ENCODE measurements around the gene PIK3AP1. TPM values are rescaled to one million over a fixed set of nuclear protein-coding genes. Genes with fewer than 3 reads are reported as not detected.

PIK3AP1 gene
- total RNA-seq, 1 experiment from 2014 or later = 4.3 TPM

- TF ChIP-seq ZNF425 (CRISPR knock-in tag; conservative IDR thresholded peaks at IDR 0.05) = no peak
Measured at GRCh38 chr10:96708996-96709395, 11.3 kb downstream of the PIK3AP1 start (continued).

GRCh38 chr10:96708456-96708855, 11.9 kb downstream of the PIK3AP1 start:
- Mint-ChIP-seq H3K27ac (no peak overlapping the region), H3K4me1 (no peaks in the 10 kb centered on the region), H3K27me3 (ENCODE audit: low read depth) (no peaks in the 10 kb centered on the region), H3K4me3 (no peak overlapping the region), H3K9me3 (no peaks in the 10 kb centered on the region), H3K36me3 (peaks cover 4% of the 10 kb centered on the region; the same call in 1 of the 2 replicates)
- DNase-seq (ENCODE audit: low spot score) (no peak), ATAC-seq (no peak)
- ChIA-PET CTCF (interaction anchor here (1.0 kb wide), 1 partner anchor 365 kb away, joined by 5 read pairs; no protein-coding TSS in a partner anchor), POLR2A (no interaction called here)
- TF ChIP-seq TP53 (CRISPR knock-in tag; IDR thresholded peaks at IDR 0.05) (no peak), FOXP4 (CRISPR knock-in tag; IDR thresholded peaks at IDR 0.05) (no peak), ZNF317 (CRISPR knock-in tag; IDR thresholded peaks at IDR 0.05; ENCODE audit: borderline replicate concordance, low read depth) (no peak), IRF1 (CRISPR knock-in tag; IDR thresholded peaks at IDR 0.05) (no peak), AFF4 (CRISPR knock-in tag; IDR thresholded peaks at IDR 0.05; ENCODE audit: borderline replicate concordance) (no peak), NR2C2 (CRISPR knock-in tag; IDR thresholded peaks at IDR 0.05) (no peak), ZNF219 (CRISPR knock-in tag; IDR thresholded peaks at IDR 0.05; ENCODE audit: borderline replicate concordance) (no peak)

GRCh38 chr10:96706331-96706853, 13.9 kb downstream of the PIK3AP1 start:
- no peak overlapping the region for H3K4me3 Mint-ChIP-seq
- DNase-seq (ENCODE audit: low spot score) (no peak), ATAC-seq (no peak)
- ChIA-PET CTCF (no interaction called here), POLR2A (interaction anchor here (0.6 kb wide), 1 partner anchor 628 kb away, joined by 3 read pairs; the partner anchor contains the start of gene FRAT2)
- no peaks in the 10 kb centered on the region for H3K4me1 Mint-ChIP-seq
- no peaks in the 10 kb centered on the region for H3K27me3 Mint-ChIP-seq (ENCODE audit: low read depth)
- no peak overlapping the region for H3K27ac Mint-ChIP-seq
- peaks cover 4% of the 10 kb centered on the region; the same call in 1 of the 2 replicates for H3K36me3 Mint-ChIP-seq
- H3K9me3 Mint-ChIP-seq = no peaks in the 10 kb centered on the region
- TF ChIP-seq ZNF232 (CRISPR knock-in tag; IDR thresholded peaks at IDR 0.05) (no peak), USF2 (CRISPR knock-in tag; IDR thresholded peaks at IDR 0.05) (no peak), CREM (CRISPR knock-in tag; IDR thresholded peaks at IDR 0.05) (no peak), ATF1 (CRISPR knock-in tag; IDR thresholded peaks at IDR 0.05) (no peak), RORB (CRISPR knock-in tag; IDR thresholded peaks at IDR 0.05) (no peak), KAT7 (CRISPR knock-in tag; IDR thresholded peaks at IDR 0.05; ENCODE audit: borderline replicate concordance) (no peak), ZNF423 (CRISPR knock-in tag; IDR thresholded peaks at IDR 0.05) (no peak), ZNF425 (CRISPR knock-in tag; conservative IDR thresholded peaks at IDR 0.05) (no peak), NFE2L1 (CRISPR knock-in tag; IDR thresholded peaks at IDR 0.05) (no peak), E2F5 (CRISPR knock-in tag; IDR thresholded peaks at IDR 0.05) (no peak), MAX (CRISPR knock-in tag; IDR thresholded peaks at IDR 0.05) (no peak)
